K562 (cell line): ENCODE measurements around the gene SAMD11. TPM values are rescaled to one million over a fixed set of nuclear protein-coding genes. Genes with fewer than 3 reads are reported as not detected.

ENCODE experiments used
- ARID2 ChIP-seq: fragments of 450-650 bp; IDR thresholded peaks from 2 replicates; pipeline ENCODE4 v1.6.1; 2017; ENCODE audit warnings: antibody characterized with exemption, mild to moderate bottlenecking
- CBX2 ChIP-seq: fragments of 200-600 bp; sonication (generic); IDR thresholded peaks from one replicate; pipeline ENCODE4 v1.6.1; 2012; ENCODE audit warnings: mild to moderate bottlenecking, low read length, inconsistent platforms; ENCODE audit not compliant: insufficient read depth, poor library complexity, severe bottlenecking
- CCAR2 ChIP-seq: fragments of 200-400 bp; formaldehyde crosslinking; IDR thresholded peaks from 2 replicates; pipeline ENCODE4 v1.6.1; 2017; ENCODE audit warnings: mild to moderate bottlenecking, low read depth, low read length
- ESRRB ChIP-seq: fragments of 250-450 bp; sonication (Bioruptor Pico); IDR thresholded peaks from 2 replicates; pipeline ENCODE4 v1.5.0; 2020; ENCODE audit warnings: mild to moderate bottlenecking, moderate library complexity, borderline replicate concordance
- FIP1L1 ChIP-seq: fragments of 200-400 bp; formaldehyde crosslinking; IDR thresholded peaks from 2 replicates; pipeline ENCODE4 v1.6.1; 2018; ENCODE audit warnings: mild to moderate bottlenecking, low read depth, low read length; ENCODE audit not compliant: poor library complexity, severe bottlenecking
- GATAD2A ChIP-seq: fragments of 450-650 bp; IDR thresholded peaks from 2 replicates; pipeline ENCODE4 v1.6.1; 2017
- HDAC6 ChIP-seq: IDR thresholded peaks from 2 replicates; pipeline ENCODE4 v1.6.1; 2012; ENCODE audit warnings: low read depth, mild to moderate bottlenecking, control low read depth, inconsistent platforms, low read length, moderate library complexity
- ILF3 ChIP-seq: fragments of 450-650 bp; IDR thresholded peaks from 2 replicates; pipeline ENCODE4 v1.6.1; 2018; ENCODE audit warnings: antibody characterized with exemption, mild to moderate bottlenecking, moderate library complexity, borderline replicate concordance
- KAT7 ChIP-seq: sonication (generic); formaldehyde crosslinking; IDR thresholded peaks from 2 replicates; pipeline ENCODE4 v1.8.0; 2022; ENCODE audit warnings: missing genetic modification reagents, mild to moderate bottlenecking, borderline replicate concordance
- RCOR1 ChIP-seq, 2 experiments: IDR thresholded peaks; 2 replicates each; pipeline ENCODE4 v1.6.1; 2012; ENCODE audit warnings: low read depth in 2 of 2, low read length in 2 of 2, borderline replicate concordance in 1 of 2, improper control_type of control experiment in 1 of 2
- SAP30 ChIP-seq: fragments of 200-600 bp; sonication (generic); IDR thresholded peaks from 2 replicates; pipeline ENCODE4 v1.6.1; 2012; ENCODE audit warnings: borderline replicate concordance, low read depth, mild to moderate bottlenecking, moderate library complexity, low read length, control low read depth, inconsistent platforms; ENCODE audit not compliant: insufficient read depth, poor library complexity, severe bottlenecking
- TRIM25 ChIP-seq: fragments of 450-650 bp; IDR thresholded peaks from 2 replicates; pipeline ENCODE4 v1.7.0; 2016; ENCODE audit warnings: borderline replicate concordance
- USF2 ChIP-seq: sonication (generic); formaldehyde crosslinking; IDR thresholded peaks from 2 replicates; pipeline ENCODE4 v1.5.0; 2020; ENCODE audit warnings: missing genetic modification reagents
- ZKSCAN8 ChIP-seq: fragments of 200-800 bp; sonication (Bioruptor generic); IDR thresholded peaks from 2 replicates; pipeline ENCODE4 v1.6.1; 2016; ENCODE audit warnings: missing genetic modification characterization, missing compliant biosample characterization
- ZMIZ1 ChIP-seq, 2 experiments: fragments of 150-350 bp in 1 of 2; IDR thresholded peaks; 2 replicates each; pipeline ENCODE4 v1.6.1; 2012 to 2016; ENCODE audit warnings: low read depth in 2 of 2, low read length in 2 of 2, mild to moderate bottlenecking in 1 of 2, moderate library complexity in 1 of 2
- ZNF24 ChIP-seq: fragments of 450-650 bp; IDR thresholded peaks from 2 replicates; pipeline ENCODE4 v1.6.1; 2016
- ZNF347 ChIP-seq: fragments of 450-650 bp; formaldehyde crosslinking; IDR thresholded peaks from 2 replicates; pipeline ENCODE4 v1.4.0; 2020; ENCODE audit warnings: low read depth, mild to moderate bottlenecking, moderate library complexity
- ZNF354B ChIP-seq: fragments of 250-450 bp; sonication (Bioruptor Pico); IDR thresholded peaks from 2 replicates; pipeline ENCODE4 v1.4.0; 2020
- ZNF431 ChIP-seq: sonication (generic); formaldehyde crosslinking; IDR thresholded peaks from 2 replicates; pipeline ENCODE4 v1.8.0; 2022; ENCODE audit warnings: mild to moderate bottlenecking, missing genetic modification reagents
- ZNF589 ChIP-seq: fragments of 200-800 bp; sonication (Bioruptor generic); IDR thresholded peaks from 2 replicates; pipeline ENCODE4 v1.6.1; 2016; ENCODE audit warnings: low read depth, missing genetic modification characterization, missing compliant biosample characterization
- ZNF695 ChIP-seq: fragments of 450-650 bp; formaldehyde crosslinking; IDR thresholded peaks from 2 replicates; pipeline ENCODE4 v1.4.0; 2020; ENCODE audit warnings: mild to moderate bottlenecking, moderate library complexity
- ZNF699 ChIP-seq: fragments of 250-450 bp; sonication (Bioruptor Pico); IDR thresholded peaks from 2 replicates; pipeline ENCODE4 v1.8.0; 2021; ENCODE audit warnings: mild to moderate bottlenecking, moderate library complexity; ENCODE audit not compliant: insufficient replicate concordance
- ZNF75A ChIP-seq: fragments of 450-650 bp; formaldehyde crosslinking; IDR thresholded peaks from 2 replicates; pipeline ENCODE4 v1.4.0; 2020; ENCODE audit warnings: mild to moderate bottlenecking
- ZNF830 ChIP-seq: fragments of 250-450 bp; sonication (Bioruptor Pico); IDR thresholded peaks from 2 replicates; pipeline ENCODE4 v1.5.0; 2021; ENCODE audit warnings: mild to moderate bottlenecking
- polyA plus RNA-seq, 8 experiments: library from polyadenylated mRNA; depleted of rRNA in 4 of 8; stranded (reverse) in 5 of 8; unstranded in 3 of 8; fragments of >200 nt; fragmentation: Nextera tagmentation in 2 of 8; fragmentation: Illumina TruSeq in 1 of 8; extraction: Ambion mirVana in 2 of 8; extraction: Trizol in 1 of 8; gene quantifications; 2 replicates each; pipeline versions ENCODE4 v1.2.1 to v1.2.3, GENCODE V29; 2011 to 2014; ENCODE audit warnings: inconsistent platforms in 1 of 8, missing spikeins in 1 of 8
- total RNA-seq, 7 experiments: library from RNA; depleted of rRNA in 6 of 7; stranded (reverse); fragments of >200 nt in 6 of 7; fragmentation: Illumina TruSeq in 2 of 7; extraction: Trizol in 2 of 7; gene quantifications; 2 replicates each; pipeline versions ENCODE4 v1.2.1 to v1.2.3, GENCODE V29; 2011 to 2021; ENCODE audit warnings: low replicate concordance in 1 of 7

SAMD11 gene
- total and polyA plus RNA-seq, 9 of the 15 experiments (the other 6 are each of a cell fraction or from before 2014, with no cell fraction given), result 0.07 to 0.82 (median 0.11) TPM; not detected in 2

GRCh38 chr1:966704-967300 lies 43.1 kb downstream of the SAMD11 start (continued):
- TF ChIP-seq ZMIZ1 (IDR thresholded peaks at IDR 0.05; ENCODE audit: low read depth in 2 of 2, low read length in 2 of 2) (no peak), ARID2 (no peak), ZKSCAN8 (CRISPR knock-in tag) (no peak), ESRRB (no peak), FIP1L1 (peak; percentile 86), ZNF75A (CRISPR knock-in tag) (no peak), TRIM25 (no peak), GATAD2A (no peak), USF2 (CRISPR knock-in tag) (peak; percentile 38; the same call in 1 of the 2 replicates), ZNF695 (CRISPR knock-in tag) (no peak), ZNF354B (CRISPR knock-in tag) (no peak), ZNF347 (CRISPR knock-in tag) (no peak), ZNF24 (no peak), CBX2 (no peak), ILF3 (no peak), RCOR1 (IDR thresholded peaks at IDR 0.05; ENCODE audit: borderline replicate concordance in 1 of 2, low read depth in 2 of 2, low read length in 2 of 2) (no peak), HDAC6 (no peak), ZNF830 (CRISPR knock-in tag) (no peak), ZNF431 (CRISPR knock-in tag) (no peak; the same call in 1 of the 2 replicates), CCAR2 (no peak), KAT7 (no peak), ZNF589 (CRISPR knock-in tag) (no peak), ZNF699 (no peak), SAP30 (no peak)
